Heart left ventricle (tissue), 13 donors: ENCODE data around the gene SSR1.

Experiments used
- POLR2A ChIP-seq, 2 donors: fragments of 450-650 bp; IDR thresholded peaks; one replicate each; pipeline ENCODE4 v1.6.1; 2017; ENCODE audit warnings: antibody characterized with exemption in 2 of 2, mild to moderate bottlenecking in 2 of 2, moderate library complexity in 2 of 2
- TF ChIP-seq, protein P1 (sequence below), 12 donors: fragments of 200-600 bp; sonication (generic) in 4 of 12; IDR thresholded peaks; one replicate each; pipeline versions ENCODE4 v1.5.0 to v1.8.0; 2018 to 2022; ENCODE audit warnings: antibody characterized with exemption in 12 of 12, mild to moderate bottlenecking in 5 of 12
- donor health status: ischemic (EF 13 %, LVEDD 7.1; RV severe dilation, severe dysfunction).
- donor health status: DM: no; HTN: yes; CAD: no.
- donor health status: DM: no; HTN: no; CAD: no.
- donor health status: ischemic (EF 25% LVEDD 6.9; RV normal size, moderate dysfunction).
- donor health status: ischemic (EF 25% LVEDD 5.7; RV mildly dilated, moderate dysfunction).
- donor health status: ischemic (EF 35%, LVEDD 5.7; RV mildly dilated, moderate dysfunction).
- donor health status: nonischemic (EF 11% LVEDD 7.7; RV severe dilation, severe dysfunction).
- donor health status: DM: yes; HTN: yes; CAD: no.
- donor health status: PGD.
- donor health status: ischemic (EF 29% LVEDD 5.4; RV normal size, mild dysfunction).
- donor health status: nonischemic (EF 23%, LVEDD 6.1; RV moderate dilation, normal function).

- TF ChIP-seq, protein P1, sequence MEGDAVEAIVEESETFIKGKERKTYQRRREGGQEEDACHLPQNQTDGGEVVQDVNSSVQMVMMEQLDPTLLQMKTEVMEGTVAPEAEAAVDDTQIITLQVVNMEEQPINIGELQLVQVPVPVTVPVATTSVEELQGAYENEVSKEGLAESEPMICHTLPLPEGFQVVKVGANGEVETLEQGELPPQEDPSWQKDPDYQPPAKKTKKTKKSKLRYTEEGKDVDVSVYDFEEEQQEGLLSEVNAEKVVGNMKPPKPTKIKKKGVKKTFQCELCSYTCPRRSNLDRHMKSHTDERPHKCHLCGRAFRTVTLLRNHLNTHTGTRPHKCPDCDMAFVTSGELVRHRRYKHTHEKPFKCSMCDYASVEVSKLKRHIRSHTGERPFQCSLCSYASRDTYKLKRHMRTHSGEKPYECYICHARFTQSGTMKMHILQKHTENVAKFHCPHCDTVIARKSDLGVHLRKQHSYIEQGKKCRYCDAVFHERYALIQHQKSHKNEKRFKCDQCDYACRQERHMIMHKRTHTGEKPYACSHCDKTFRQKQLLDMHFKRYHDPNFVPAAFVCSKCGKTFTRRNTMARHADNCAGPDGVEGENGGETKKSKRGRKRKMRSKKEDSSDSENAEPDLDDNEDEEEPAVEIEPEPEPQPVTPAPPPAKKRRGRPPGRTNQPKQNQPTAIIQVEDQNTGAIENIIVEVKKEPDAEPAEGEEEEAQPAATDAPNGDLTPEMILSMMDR (IDR thresholded peaks at IDR 0.05), result no peak
- no peak for TF ChIP-seq POLR2A (IDR thresholded peaks at IDR 0.05)
Observed at GRCh38 chr6:7258231-7258763, 54.7 kb downstream of the SSR1 start.
